HG03066 (cell line): Measurements from ENCODE around the gene ADRA2B.
"Not testable (repeated sequence)": the region's sequence is repeated elsewhere in the genome, so short reads cannot be mapped to it uniquely, and the experiment has no call there.

ENCODE experiments used
- ATAC-seq: cut with Tn5 transposase; IDR thresholded peaks from one replicate; pipeline ENCODE4 v1.9.1; 2021; ENCODE audit warnings: low read depth; ENCODE audit not compliant: unreplicated experiment

The ADRA2B gene

DNA sequence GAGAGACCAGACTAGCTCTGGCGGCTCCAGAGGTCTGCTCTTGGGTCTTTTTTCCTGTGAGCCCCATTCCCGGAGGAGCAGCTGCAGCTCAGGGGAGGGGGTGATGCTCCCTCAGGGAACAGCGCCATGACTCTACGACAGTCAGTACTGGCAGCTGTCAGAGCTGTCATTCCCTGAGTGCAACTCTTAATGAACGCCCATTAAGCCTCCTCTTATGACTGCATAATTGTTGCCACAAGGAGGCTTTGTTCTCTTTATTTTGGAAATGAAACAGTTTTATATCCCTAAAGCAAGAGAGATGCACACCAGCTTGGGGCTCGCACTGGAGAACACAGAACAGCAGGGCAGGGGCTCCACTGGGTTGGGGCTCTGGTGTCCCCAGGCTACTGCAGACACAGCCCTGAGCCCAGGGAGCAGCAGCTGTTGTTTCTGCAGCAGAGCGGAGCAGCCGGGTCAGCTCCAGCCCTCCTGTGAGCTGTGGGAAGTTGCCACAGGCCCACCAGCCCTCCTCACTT is 44.3 kb downstream of the ADRA2B start:
- not testable (repeated sequence) for ATAC-seq

DNA sequence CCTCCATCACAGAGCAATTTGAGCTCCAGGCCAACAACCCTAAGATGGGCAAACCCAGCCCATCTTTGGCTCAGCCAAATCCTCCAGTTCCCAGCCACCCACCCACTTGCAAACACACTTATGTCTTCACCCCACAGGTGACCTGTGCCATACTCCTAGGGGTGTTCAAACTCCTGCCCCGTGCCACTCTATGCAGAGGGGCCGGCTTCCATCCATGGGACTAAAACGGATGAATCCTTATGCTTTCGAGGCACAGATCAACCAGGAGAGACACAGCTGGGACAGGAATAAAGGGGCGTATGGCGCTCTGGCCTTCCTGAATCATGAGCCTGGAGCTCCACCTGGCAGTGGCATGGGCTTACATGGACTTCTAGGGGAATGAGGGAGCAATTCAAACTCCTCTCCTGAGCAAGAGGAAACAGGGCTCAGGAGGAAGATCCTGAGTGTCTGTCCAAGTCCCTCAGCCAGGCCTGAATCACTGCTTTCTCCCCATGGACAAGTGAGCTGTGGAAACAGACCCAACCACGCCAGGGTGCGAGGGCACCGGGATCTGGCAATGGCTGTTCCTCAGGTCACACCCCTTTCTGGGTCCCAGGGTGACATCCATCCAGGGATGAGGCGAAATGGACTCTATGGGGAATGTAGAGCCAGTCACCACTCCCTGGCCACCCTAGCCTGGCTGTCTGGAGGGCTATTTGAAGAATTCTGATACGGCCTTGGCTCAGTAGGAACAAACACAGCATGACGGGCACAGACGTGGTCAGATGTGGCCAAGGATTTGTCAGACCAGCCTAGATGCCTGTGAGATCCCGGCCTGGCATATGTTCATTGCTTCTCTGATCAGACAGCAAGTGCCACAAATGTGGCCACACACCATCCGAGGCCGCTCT is 45.0 kb downstream of the ADRA2B start:
- ATAC-seq = not testable (repeated sequence)

DNA sequence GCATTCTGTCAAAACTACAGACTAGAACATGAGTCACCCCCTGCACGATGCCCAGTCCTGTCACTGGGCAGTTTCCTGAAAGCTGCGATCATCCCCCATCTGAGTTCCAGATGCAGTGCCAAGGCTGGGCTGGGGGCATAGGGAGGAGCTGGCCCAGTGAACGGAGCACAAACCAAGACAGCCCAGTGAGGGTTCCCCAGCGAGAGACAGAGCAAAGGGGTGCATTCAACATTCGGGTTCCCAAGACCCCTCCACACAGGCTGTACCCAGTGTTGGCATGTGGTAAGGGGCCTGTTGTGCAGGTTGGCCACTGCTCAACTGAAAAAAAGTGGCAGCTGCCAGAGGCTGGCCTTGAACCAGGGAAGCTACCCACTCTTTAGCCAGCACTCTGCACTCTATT is 46.0 kb downstream of the ADRA2B start:
- not testable (repeated sequence) for ATAC-seq

DNA sequence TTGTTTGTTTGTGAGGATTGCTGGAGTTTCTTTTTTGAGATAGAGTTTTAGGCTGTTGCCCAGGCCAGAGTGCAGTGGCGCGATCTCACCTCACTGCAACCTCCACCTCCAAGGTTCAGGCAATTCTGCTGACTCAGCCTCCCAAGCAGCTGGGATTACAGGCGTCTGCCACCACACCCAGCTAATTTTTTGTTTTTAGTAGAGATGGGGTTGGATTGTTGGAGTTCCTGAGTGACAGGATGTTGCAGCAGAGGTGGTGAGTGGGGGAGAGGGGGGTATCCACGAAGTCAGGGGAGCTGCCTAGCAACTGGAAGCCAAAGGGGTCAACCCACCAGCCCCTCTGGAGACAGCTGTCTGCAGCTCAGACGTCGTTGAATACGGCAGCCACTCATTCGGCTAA is 46.5 kb downstream of the ADRA2B start:
- not testable (repeated sequence) for ATAC-seq

DNA sequence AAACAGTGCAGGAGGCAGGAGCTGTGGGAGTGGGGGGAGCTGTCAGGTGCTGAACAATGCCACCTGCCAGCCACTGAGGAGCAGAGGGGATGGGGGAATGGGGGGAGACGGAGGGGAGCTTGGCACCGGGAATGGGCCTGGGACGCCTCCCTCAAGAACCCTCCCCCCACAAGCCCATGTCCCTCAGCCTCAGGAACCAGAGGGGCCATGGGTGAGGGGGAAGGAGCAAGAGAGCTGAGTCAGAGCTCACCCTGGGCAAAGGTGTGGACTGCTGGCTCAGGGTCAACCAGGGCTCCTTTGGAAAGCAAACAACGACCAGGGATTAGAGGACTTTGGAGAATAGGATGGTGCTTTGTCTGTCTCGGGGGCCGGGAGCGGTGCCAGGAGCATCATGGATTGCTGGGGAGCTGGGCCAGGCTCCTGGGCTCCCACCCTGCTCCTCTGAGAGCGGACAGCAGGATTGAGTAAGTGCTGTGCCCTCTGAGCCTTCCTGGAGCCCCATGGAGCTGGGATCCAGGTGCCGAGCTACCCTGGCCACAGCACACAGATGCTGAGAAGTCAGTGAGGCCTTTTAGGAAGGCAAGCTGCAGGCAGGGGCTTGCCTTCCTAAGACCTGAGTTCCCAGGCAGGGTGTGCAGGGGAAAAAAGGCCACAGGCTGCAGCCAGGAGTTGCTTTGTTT is 48.3 kb downstream of the ADRA2B start:
- ATAC-seq = not testable (repeated sequence)

DNA sequence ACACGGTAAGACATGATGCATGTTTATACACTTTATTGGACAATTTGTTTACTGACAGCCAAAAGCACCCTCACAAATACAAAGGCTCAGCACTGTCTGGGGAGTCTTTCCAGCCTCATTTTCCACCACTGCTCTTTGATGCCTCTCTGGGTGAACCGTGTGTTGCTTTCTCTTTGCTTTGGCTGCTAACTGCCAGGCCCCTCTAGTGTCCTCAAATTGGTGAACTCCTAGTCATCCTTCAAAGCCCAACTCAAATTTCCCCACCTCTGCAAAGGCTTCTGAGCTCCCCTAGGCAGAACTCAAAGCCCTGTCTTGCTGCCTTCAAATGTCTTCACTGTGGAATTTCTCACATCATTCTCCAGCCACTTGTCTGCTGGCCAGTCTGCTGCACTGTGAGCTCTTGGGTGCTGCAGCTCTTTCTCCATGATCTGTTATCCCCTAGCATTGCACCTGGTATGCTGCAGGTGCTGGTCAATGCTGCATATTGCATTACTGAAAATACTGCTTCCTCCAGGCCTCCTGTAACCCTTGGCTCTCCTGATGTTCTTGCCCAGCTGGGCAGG is 49.2 kb downstream of the ADRA2B start:
- ATAC-seq = not testable (repeated sequence)

DNA sequence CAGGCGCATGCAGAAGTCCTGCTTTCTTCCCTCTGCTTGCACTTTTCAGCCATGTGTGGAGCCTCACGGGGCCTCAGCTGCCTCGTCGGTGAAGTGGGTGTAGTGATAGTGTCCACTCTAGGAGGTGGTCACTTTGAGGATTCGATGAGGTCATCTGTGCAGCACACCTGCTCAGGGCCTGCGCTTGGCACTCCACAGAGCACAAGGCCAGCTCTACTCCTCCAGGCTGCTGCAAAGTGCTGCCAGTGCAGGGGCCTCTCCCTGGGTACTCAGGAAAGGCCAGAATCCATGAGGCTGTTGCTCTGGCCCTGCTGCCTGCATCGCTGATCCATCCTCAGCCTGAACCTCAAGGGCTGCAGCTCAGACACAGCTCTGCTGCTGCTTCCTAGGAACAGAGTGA is 49.9 kb downstream of the ADRA2B start:
- not testable (repeated sequence) for ATAC-seq

DNA sequence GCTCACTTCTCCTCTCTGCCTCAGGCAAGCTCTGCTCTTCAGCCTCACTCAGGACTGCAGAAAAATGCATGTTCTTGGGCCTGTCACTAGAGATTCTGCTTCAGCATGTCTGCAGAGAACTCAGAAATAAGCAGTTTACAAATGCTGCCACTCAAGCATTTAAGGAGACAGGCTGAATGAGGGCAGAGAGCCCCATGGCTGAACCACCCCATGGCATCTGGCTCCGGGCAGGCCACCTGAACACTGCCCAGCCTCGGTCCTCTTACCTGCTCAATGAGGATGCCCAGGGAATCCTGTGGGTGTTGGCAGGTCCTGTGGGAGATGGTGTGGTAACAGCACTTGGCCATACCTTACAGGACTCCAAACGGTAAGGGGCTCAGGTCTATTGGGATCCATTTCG is 50.4 kb downstream of the ADRA2B start:
- ATAC-seq = not testable (repeated sequence)

DNA sequence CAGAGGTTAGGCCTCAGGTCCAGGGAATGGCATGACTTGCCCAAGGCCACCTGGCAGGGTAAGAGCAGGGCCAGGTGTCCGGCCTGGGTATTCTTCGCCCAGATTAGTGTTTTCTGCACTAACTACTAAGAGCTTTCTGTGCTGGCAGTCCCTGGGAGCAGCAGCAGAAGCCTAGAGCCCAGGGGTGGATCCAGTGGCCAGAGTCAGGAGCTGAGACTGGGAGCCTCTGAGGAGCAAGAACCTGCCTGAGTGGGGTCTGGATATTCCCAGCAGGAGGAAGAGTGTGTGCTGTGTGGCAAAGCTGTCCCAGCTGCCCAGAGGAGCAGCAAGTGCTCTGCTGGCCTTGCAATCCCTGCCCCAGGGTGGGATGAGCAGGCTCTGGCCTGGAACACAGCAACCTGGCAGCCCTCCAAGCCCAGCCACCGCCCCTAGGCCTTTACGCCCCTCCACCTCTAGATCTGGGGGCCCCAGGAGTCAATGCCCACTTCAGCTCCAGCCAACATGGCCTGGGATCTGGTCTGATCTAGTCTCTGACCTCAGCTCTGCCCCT is 50.9 kb downstream of the ADRA2B start:
- no peak for ATAC-seq

DNA sequence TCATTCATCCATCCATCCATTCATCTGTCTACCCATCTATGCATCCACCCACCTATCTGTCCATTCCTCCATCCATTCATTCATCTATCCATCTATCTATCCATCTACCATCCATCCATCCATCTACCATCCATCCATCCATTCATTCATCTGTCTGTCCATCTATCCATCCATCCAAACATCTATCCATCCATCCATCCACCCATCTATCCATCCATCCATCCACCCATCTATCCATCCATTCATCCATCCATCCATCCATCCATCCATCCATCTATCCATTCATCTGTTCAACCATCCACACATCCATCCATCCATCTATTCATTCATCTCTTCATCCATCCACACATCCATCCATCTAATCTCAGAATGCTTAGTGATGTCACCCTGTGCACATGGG is 51.6 kb downstream of the ADRA2B start:
- not testable (repeated sequence) for ATAC-seq

DNA sequence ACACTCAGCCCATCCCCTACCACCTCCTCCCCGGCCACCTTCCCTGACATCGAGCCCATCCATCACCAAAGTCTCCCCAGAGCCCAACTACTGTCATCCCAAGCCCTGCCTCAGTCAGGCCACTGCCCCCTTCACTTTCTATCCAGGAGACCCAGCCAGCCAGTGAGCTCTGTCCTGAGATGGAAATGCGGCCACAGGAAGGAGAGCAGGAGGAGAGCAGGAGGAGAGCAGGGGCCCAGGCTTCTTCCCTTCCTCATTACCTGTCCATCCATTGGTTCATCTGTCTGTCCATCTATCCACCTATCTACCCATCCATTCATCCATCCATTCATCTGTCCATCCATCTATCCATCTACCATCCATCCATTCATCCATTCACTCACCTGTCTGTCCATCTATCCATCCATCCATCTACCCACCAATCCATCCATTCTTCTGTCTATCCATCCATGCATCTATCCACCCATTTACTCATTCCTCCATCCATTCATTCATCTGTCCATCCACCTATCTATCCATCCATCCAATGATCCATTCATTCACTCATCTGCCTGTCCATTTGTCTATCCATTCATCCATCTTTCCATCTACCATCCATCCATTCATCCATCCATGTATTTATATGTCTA is 52.2 kb downstream of the ADRA2B start:
- not testable (repeated sequence) for ATAC-seq

DNA sequence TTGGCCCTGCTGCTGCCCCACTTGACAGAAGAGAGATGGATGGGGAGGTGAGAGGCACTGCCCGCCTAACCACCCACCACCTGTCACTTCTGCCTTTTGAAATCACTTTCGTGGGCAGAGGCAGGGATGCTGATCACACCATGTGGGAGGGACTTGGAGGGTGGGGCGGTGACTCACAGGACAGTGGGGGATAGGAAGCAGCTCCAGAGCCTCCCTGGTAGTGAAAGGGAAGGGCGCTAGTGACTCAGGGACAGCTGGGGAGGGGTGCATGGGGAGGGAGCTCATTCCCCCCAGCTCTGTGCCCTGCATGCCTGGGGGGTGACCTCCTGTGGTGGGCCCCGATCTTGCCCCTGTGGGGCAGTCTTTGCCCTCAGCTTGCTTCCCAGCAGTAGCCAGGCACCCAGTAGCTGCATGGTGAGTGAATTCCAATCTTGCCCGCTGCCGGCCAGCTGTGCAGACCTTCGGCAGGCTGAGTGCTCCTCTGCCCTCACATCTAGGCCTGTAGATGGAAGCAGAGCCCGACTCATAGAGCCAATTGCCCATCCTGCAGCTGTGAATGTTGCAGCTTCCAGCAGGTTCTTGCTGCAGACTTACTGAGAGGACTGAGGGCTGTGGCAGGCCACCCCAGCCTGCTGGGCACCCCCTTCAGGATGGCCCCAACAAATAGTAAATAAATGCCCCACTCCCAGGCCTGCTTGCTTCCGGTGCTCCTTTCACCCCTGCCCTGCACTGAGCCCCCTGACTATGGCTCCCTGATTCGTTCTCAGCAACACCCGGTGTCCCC is 53.1 kb downstream of the ADRA2B start:
- ATAC-seq = not testable (repeated sequence)
